Bronchial epithelial cell (primary cell): Measurements from ENCODE around the gene SEMA4D. TPM values are rescaled to one million over a fixed set of nuclear protein-coding genes. Genes with fewer than 3 reads are reported as not detected.
A peak's percentile ranks its signal among the peaks of the same experiment; 100 is the strongest.

Source experiments
- DNase-seq: peaks from one replicate; pipeline ENCODE4 v3.0.0-alpha.2; 2010; ENCODE audit warnings: low read depth
- FAIRE-seq: peaks from 2 replicates; lab custom pipeline; 2011; peaks lifted over from hg19 to GRCh38; lab: Jason Lieb, UNC
- H3K27me3 ChIP-seq: 2 replicates; pipeline ENCODE4 v1.5.1; 2011; ENCODE audit warnings: low read length; ENCODE audit not compliant: control insufficient read depth, insufficient read depth
- H3K36me3 ChIP-seq: 2 replicates; pipeline ENCODE4 v1.5.1; 2011; ENCODE audit warnings: low read length; ENCODE audit not compliant: control insufficient read depth, insufficient read depth
- H3K4me3 ChIP-seq: 2 replicates; pipeline ENCODE4 v1.5.1; 2011; ENCODE audit warnings: mild to moderate bottlenecking, low read depth, low read length, control low read depth
- CTCF ChIP-seq: IDR thresholded peaks from 2 replicates; pipeline ENCODE4 v1.5.1; 2011; ENCODE audit warnings: mild to moderate bottlenecking, moderate library complexity, low read length, control low read depth, inconsistent platforms; ENCODE audit not compliant: insufficient read depth, severe bottlenecking
- total RNA-seq: library from RNA; depleted of rRNA; stranded (reverse); fragments of >200 nt; gene quantifications from 2 replicates; pipeline ENCODE4 v1.2.1, GENCODE V29; 2014

SEMA4D gene
- total RNA-seq, 1 donor from 2014 or later = 1.8 TPM

GRCh38 chr9:89361031-89361430 is 136.9 kb downstream of the SEMA4D start:
- FAIRE-seq (peak; percentile 36), DNase-seq (no peak)
- no peak for TF ChIP-seq CTCF
- no peak overlapping the region for H3K4me3 ChIP-seq
- H3K27me3 ChIP-seq = no peaks in the 10 kb centered on the region
- H3K36me3 ChIP-seq = peaks cover 21% of the 10 kb centered on the region

GRCh38 chr9:89360465-89360864 is 137.4 kb downstream of the SEMA4D start:
- TF ChIP-seq CTCF = no peak
- no peak overlapping the region for H3K4me3 ChIP-seq
- peaks cover 22% of the 10 kb centered on the region for H3K36me3 ChIP-seq
- DNase-seq (no peak), FAIRE-seq (no peak)
- no peaks in the 10 kb centered on the region for H3K27me3 ChIP-seq

- TF ChIP-seq CTCF = no peak
- H3K27me3 ChIP-seq = no peaks in the 10 kb centered on the region
- FAIRE-seq (no peak), DNase-seq (no peak)
- no peak overlapping the region for H3K4me3 ChIP-seq
- H3K36me3 ChIP-seq = peaks cover 24% of the 10 kb centered on the region
Observed at GRCh38 chr9:89359751-89360261, 138.1 kb downstream of the SEMA4D start.

- TF ChIP-seq CTCF = no peak
- peaks cover 31% of the 10 kb centered on the region for H3K36me3 ChIP-seq
- DNase-seq (no peak), FAIRE-seq (no peak)
- no peaks in the 10 kb centered on the region for H3K27me3 ChIP-seq
- no peak overlapping the region for H3K4me3 ChIP-seq
Observed at GRCh38 chr9:89358985-89359384, 138.9 kb downstream of the SEMA4D start.

GRCh38 chr9:89358376-89358916 is 139.5 kb downstream of the SEMA4D start:
- Histone ChIP-seq H3K36me3 (peaks cover 31% of the 10 kb centered on the region), H3K27me3 (no peaks in the 10 kb centered on the region), H3K4me3 (no peak overlapping the region)
- FAIRE-seq (no peak), DNase-seq (no peak)
- TF ChIP-seq CTCF = no peak
